ENCODE measurements around the gene PDGFRB.

GRCh38 chr5:150166650-150167511 lies 11.2 kb upstream of the PDGFRB start, which contains the start of gene CDX1:
- TF ChIP-seq CTCF (IDR thresholded peaks at IDR 0.05) (no peak), POLR2A (IDR thresholded peaks at IDR 0.05) (no peak)

Data from right lobe of liver (tissue), 4 donors.